ENCODE data around the gene ASF1B. TPM values are rescaled to one million over a fixed set of nuclear protein-coding genes. Genes with fewer than 3 reads are reported as not detected.

ASF1B gene
- total and polyA plus RNA-seq, 2 donors (not counting 1 experiment from before 2014, with no cell fraction given), result 2.6 to 6.5 TPM

GRCh38 chr19:14168993-14169392, 32.6 kb upstream of the ASF1B start:
- H2AFZ ChIP-seq (ENCODE audit: low read length), result no peak overlapping the region
- H3K4me2 ChIP-seq (ENCODE audit: extremely low read depth, insufficient read depth, low read length), result no peak overlapping the region
- H3K36me3 ChIP-seq (ENCODE audit: control insufficient read depth, insufficient read depth, low read length), result no peaks in the 10 kb centered on the region
- no peaks in the 10 kb centered on the region for H3K9me3 ChIP-seq (ENCODE audit: control insufficient read depth, insufficient read depth, low read depth, low read length)
- H3K27me3 ChIP-seq (ENCODE audit: control insufficient read depth, insufficient read depth, low read length), result no peaks in the 10 kb centered on the region
- H4K20me1 ChIP-seq (ENCODE audit: control insufficient read depth, extremely low read depth, insufficient read depth, low read length), result no peaks in the 10 kb centered on the region
- no peaks in the 10 kb centered on the region for H3K4me1 ChIP-seq (ENCODE audit: control insufficient read depth, extremely low read depth, insufficient read depth, low read length)
- H3K4me3 ChIP-seq (replicated peaks in 1 of 4; ENCODE audit: control extremely low read depth in 1 of 4, insufficient read depth in 1 of 4, low read depth in 3 of 4, low read length in 4 of 4), result no peak overlapping the region
- no peaks in the 10 kb centered on the region for H3K79me2 ChIP-seq (ENCODE audit: control insufficient read depth, insufficient read depth, low read length)
- DNase-seq (ENCODE audit: low read depth in 2 of 2), result no peak
- H3K27ac ChIP-seq (ENCODE audit: insufficient read depth, low read length), result no peak overlapping the region
- no peak overlapping the region for H3K9ac ChIP-seq (ENCODE audit: insufficient read depth, low read length)
- TF ChIP-seq EZH2 (IDR thresholded peaks at IDR 0.05; ENCODE audit: low read length, missing control alignments) (no peak), CTCF (conservative IDR thresholded peaks at IDR 0.05 in 1 of 2, IDR thresholded peaks at IDR 0.05 in 1 of 2; ENCODE audit: low read depth in 1 of 2, low read length in 2 of 2) (no peak)

GRCh38 chr19:14168259-14168972, 32.0 kb upstream of the ASF1B start:
- TF ChIP-seq EZH2 (IDR thresholded peaks at IDR 0.05; ENCODE audit: low read length, missing control alignments) (no peak), CTCF (conservative IDR thresholded peaks at IDR 0.05 in 1 of 2, IDR thresholded peaks at IDR 0.05 in 1 of 2; ENCODE audit: low read depth in 1 of 2, low read length in 2 of 2) (no peak)
- no peak overlapping the region for H3K4me2 ChIP-seq (ENCODE audit: extremely low read depth, insufficient read depth, low read length)
- no peak overlapping the region for H3K27ac ChIP-seq (ENCODE audit: insufficient read depth, low read length)
- no peak overlapping the region for H3K9ac ChIP-seq (ENCODE audit: insufficient read depth, low read length)
- no peaks in the 10 kb centered on the region for H3K36me3 ChIP-seq (ENCODE audit: control insufficient read depth, insufficient read depth, low read length)
- H4K20me1 ChIP-seq (ENCODE audit: control insufficient read depth, extremely low read depth, insufficient read depth, low read length), result no peaks in the 10 kb centered on the region
- H3K4me3 ChIP-seq (replicated peaks in 1 of 4; ENCODE audit: control extremely low read depth in 1 of 4, insufficient read depth in 1 of 4, low read depth in 3 of 4, low read length in 4 of 4), result no peak overlapping the region
- no peaks in the 10 kb centered on the region for H3K79me2 ChIP-seq (ENCODE audit: control insufficient read depth, insufficient read depth, low read length)
- H3K27me3 ChIP-seq (ENCODE audit: control insufficient read depth, insufficient read depth, low read length), result no peaks in the 10 kb centered on the region
- H3K4me1 ChIP-seq (ENCODE audit: control insufficient read depth, extremely low read depth, insufficient read depth, low read length), result no peaks in the 10 kb centered on the region
- H3K9me3 ChIP-seq (ENCODE audit: control insufficient read depth, insufficient read depth, low read depth, low read length), result no peaks in the 10 kb centered on the region
- H2AFZ ChIP-seq (ENCODE audit: low read length), result no peak overlapping the region
- no peak for DNase-seq (ENCODE audit: low read depth in 2 of 2)

- no peaks in the 10 kb centered on the region for H3K79me2 ChIP-seq (ENCODE audit: control insufficient read depth, insufficient read depth, low read length)
- H3K27ac ChIP-seq (ENCODE audit: insufficient read depth, low read length), result no peak overlapping the region
- no peak overlapping the region for H3K9ac ChIP-seq (ENCODE audit: insufficient read depth, low read length)
- H4K20me1 ChIP-seq (ENCODE audit: control insufficient read depth, extremely low read depth, insufficient read depth, low read length), result no peaks in the 10 kb centered on the region
- no peaks in the 10 kb centered on the region for H3K27me3 ChIP-seq (ENCODE audit: control insufficient read depth, insufficient read depth, low read length)
- TF ChIP-seq CTCF (conservative IDR thresholded peaks at IDR 0.05 in 1 of 2, IDR thresholded peaks at IDR 0.05 in 1 of 2; ENCODE audit: low read depth in 1 of 2, low read length in 2 of 2), result no peak
- no peak for TF ChIP-seq EZH2 (IDR thresholded peaks at IDR 0.05; ENCODE audit: low read length, missing control alignments)
- H3K9me3 ChIP-seq (ENCODE audit: control insufficient read depth, insufficient read depth, low read depth, low read length), result no peaks in the 10 kb centered on the region
- H3K4me1 ChIP-seq (ENCODE audit: control insufficient read depth, extremely low read depth, insufficient read depth, low read length), result no peaks in the 10 kb centered on the region
- H3K4me2 ChIP-seq (ENCODE audit: extremely low read depth, insufficient read depth, low read length), result no peak overlapping the region
- H2AFZ ChIP-seq (ENCODE audit: low read length), result no peak overlapping the region
- H3K36me3 ChIP-seq (ENCODE audit: control insufficient read depth, insufficient read depth, low read length), result no peaks in the 10 kb centered on the region
- DNase-seq (ENCODE audit: low read depth in 2 of 2), result no peak
- no peak overlapping the region for H3K4me3 ChIP-seq (replicated peaks in 1 of 4; ENCODE audit: control extremely low read depth in 1 of 4, insufficient read depth in 1 of 4, low read depth in 3 of 4, low read length in 4 of 4)
Observed at GRCh38 chr19:14167576-14168138, 31.3 kb upstream of the ASF1B start.

Measured in fibroblast of lung (primary cell).